Transverse colon (tissue), 4 donors: ENCODE results near the gene TRAF5. TPM values are rescaled to one million over a fixed set of nuclear protein-coding genes. Genes with fewer than 3 reads are reported as not detected.
A peak's percentile ranks its signal among the peaks of the same experiment; 100 is the strongest.

Experiments used
- DNase-seq: peaks from one replicate; pipeline ENCODE4 v3.0.0-alpha.2; 2019
- H3K27ac ChIP-seq, 4 donors: fragments of 200-600 bp; sonication (generic); 2 replicates each; pipeline ENCODE4 v1.5.1; 2016 to 2018; ENCODE audit warnings: inconsistent platforms in 4 of 4
- H3K27me3 ChIP-seq: fragments of 200-600 bp; sonication (generic); 2 replicates; pipeline ENCODE4 v1.5.1; 2017; ENCODE audit warnings: inconsistent platforms
- H3K36me3 ChIP-seq, 4 donors: fragments of 200-600 bp; sonication (generic); 2 replicates each; pipeline ENCODE4 v1.5.1; 2017 to 2019; ENCODE audit warnings: inconsistent platforms in 4 of 4
- H3K4me1 ChIP-seq, 4 donors: fragments of 200-600 bp; sonication (generic); 2 replicates each; pipeline ENCODE4 v1.5.1; 2017 to 2020; ENCODE audit warnings: inconsistent platforms in 4 of 4
- H3K4me3 ChIP-seq, 4 donors: fragments of 200-600 bp; sonication (generic); 1 replicate in 1 of 4; 2 replicates in 3 of 4; pipeline versions ENCODE4 v1.5.1 to v1.6.1; 2017 to 2019; ENCODE audit warnings: inconsistent platforms in 4 of 4
- H3K9me3 ChIP-seq, 2 donors: fragments of 200-600 bp; sonication (generic); 2 replicates each; pipeline ENCODE4 v1.5.1; 2017 to 2019; ENCODE audit warnings: inconsistent platforms in 2 of 2
- CTCF ChIP-seq, 5 experiments: fragments of 200-600 bp in 3 of 5; fragments of 450-650 bp in 2 of 5; sonication (generic) in 3 of 5; IDR thresholded peaks; 1 replicate in 2 of 5; 2 replicates in 3 of 5; pipeline ENCODE4 v1.5.1; 2016 to 2017; ENCODE audit warnings: antibody characterized with exemption in 5 of 5, inconsistent platforms in 3 of 5, mild to moderate bottlenecking in 2 of 5, moderate library complexity in 1 of 5
- EP300 ChIP-seq: sonication (generic); formaldehyde crosslinking; IDR thresholded peaks from one replicate; pipeline ENCODE4 v1.6.1; 2017; ENCODE audit warnings: antibody characterized with exemption, low read depth
- POLR2A ChIP-seq: fragments of 450-650 bp; IDR thresholded peaks from one replicate; pipeline ENCODE4 v1.6.1; 2016; ENCODE audit warnings: antibody characterized with exemption, mild to moderate bottlenecking, moderate library complexity
- POLR2AphosphoS5 ChIP-seq, 3 donors: sonication (generic); formaldehyde crosslinking; IDR thresholded peaks; one replicate each; pipeline ENCODE4 v1.6.1; 2016; ENCODE audit warnings: antibody characterized with exemption in 3 of 3
- WGBS, 2 donors: methylation state at CpG; one replicate each; pipeline ENCODE4 v1.1.5; 2018; ENCODE audit warnings: low coverage in 1 of 2; 5-methylcytosine and 5-hydroxymethylcytosine counted together
- in situ Hi-C, 4 donors: fragments of 200-750 bp; cut with MboI; loops; one replicate each; pipeline versions ENCODE4 v1.15.0 to v1.15.1; 2017; ENCODE audit warnings: low sequenced_read_pairs in 3 of 4, low pct_ligation_motif_present in 1 of 4, low pct_unique_long_range_greater_than_20kb in 1 of 4
- intact Hi-C: fragments of 100-400 bp; cut with DNase I; formaldehyde crosslinking; loops from one replicate; pipeline ENCODE4 v1.15.1; 2023; ENCODE audit warnings: low total_unique reads
- total RNA-seq, 4 donors: library from RNA; depleted of rRNA; stranded (reverse); fragments of >200 nt; gene quantifications; one replicate each; pipeline ENCODE4 v1.1.0, GENCODE V29; 2016

The TRAF5 gene
- 10 to 100 TPM; 10.5 to 30.5 (median 17.0) TPM for total RNA-seq

GRCh38 chr1:211326528-211327345 is at the start of gene TRAF5:
Gene TRAF5 (plus strand): TSS chr1:211326833. CDS start chr1:211353240, 26,407 bp downstream.
- Histone ChIP-seq H3K4me1 (peaks cover 12 to 54% (median 45%) of the 10 kb centered on the region in 4 donors), H3K9me3 (no peaks in the 10 kb centered on the region), H3K36me3 (no peaks in the 10 kb centered on the region), H3K27ac (peak within 1 kb of the TSS; percentile 88 to 95 (median 92)), H3K27me3 (no peaks in the 10 kb centered on the region), H3K4me3 (peak within 1 kb of the TSS; percentile 80 to 94 (median 84))
- in situ Hi-C loops (loop anchor here (10.0 kb wide), 3 partner anchors 148 to 328 kb away; no protein-coding TSS in a partner anchor), intact Hi-C loops (no loop called here)
- WGBS, 2 donors: 1% methylated on average over 24 of the region's 91 CpGs; no CpG with 5 or more reads in 1 of the 2 donors
- TF ChIP-seq POLR2A (no peak), CTCF (IDR thresholded peaks at IDR 0.05) (no peak), EP300 (no peak), POLR2AphosphoS5 (IDR thresholded peaks at IDR 0.05) (no peak)
- peak; percentile 70 for DNase-seq

- Histone ChIP-seq H3K4me3 (no peak overlapping the region), H3K9me3 (no peaks in the 10 kb centered on the region), H3K36me3 (peaks cover 0 to 77% (median 33%) of the 10 kb centered on the region in 4 donors), H3K4me1 (peaks cover 0 to 8% (median 0%) of the 10 kb centered on the region in 4 donors), H3K27me3 (no peaks in the 10 kb centered on the region), H3K27ac (no peak overlapping the region)
- no peak for TF ChIP-seq POLR2AphosphoS5 (IDR thresholded peaks at IDR 0.05)
- no peak for TF ChIP-seq EP300
- TF ChIP-seq POLR2A: no peak
- TF ChIP-seq CTCF (IDR thresholded peaks at IDR 0.05): no peak
- intact Hi-C loops: no loop called here
- no peak for DNase-seq
- WGBS, 2 donors: 23 to 36% methylated on average over 1 of the region's 1 CpG
- in situ Hi-C loops: no loop called here
Observed at GRCh38 chr1:211279340-211279739, 47.3 kb upstream of the TRAF5 start.

GRCh38 chr1:211280910-211281309 is 45.7 kb upstream of the TRAF5 start:
- H3K27ac ChIP-seq: no peak overlapping the region

GRCh38 chr1:211281320-211282022 is 45.2 kb upstream of the TRAF5 start:
- no peak for DNase-seq
- TF ChIP-seq POLR2AphosphoS5 (IDR thresholded peaks at IDR 0.05): no peak
- no peak for TF ChIP-seq EP300
- no peak for TF ChIP-seq POLR2A
- no peak for TF ChIP-seq CTCF (IDR thresholded peaks at IDR 0.05)
- no peaks in the 10 kb centered on the region for H3K9me3 ChIP-seq
- H3K4me3 ChIP-seq: no peak overlapping the region
- peaks cover 0 to 65% (median 25%) of the 10 kb centered on the region in 4 donors for H3K36me3 ChIP-seq
- intact Hi-C loops: no loop called here
- H3K4me1 ChIP-seq: no peaks in the 10 kb centered on the region
- H3K27me3 ChIP-seq: no peaks in the 10 kb centered on the region
- WGBS, 2 donors: 78 to 79% methylated on average over 6 of the region's 6 CpGs
- H3K27ac ChIP-seq: no peak overlapping the region
- in situ Hi-C loops: no loop called here

More at GRCh38 chr1:211280910-211281309, 45.7 kb upstream of the TRAF5 start:
- no peaks in the 10 kb centered on the region for H3K9me3 ChIP-seq
- WGBS, 2 donors: 90 to 92% methylated on average over 4 of the region's 4 CpGs
- H3K27me3 ChIP-seq: no peaks in the 10 kb centered on the region
- peaks cover 0 to 2% (median 0%) of the 10 kb centered on the region in 4 donors for H3K4me1 ChIP-seq
- intact Hi-C loops: no loop called here
- TF ChIP-seq EP300 (no peak), POLR2AphosphoS5 (IDR thresholded peaks at IDR 0.05) (no peak)
- H3K36me3 ChIP-seq: peaks cover 0 to 70% (median 26%) of the 10 kb centered on the region in 4 donors
- no peak overlapping the region for H3K4me3 ChIP-seq
- DNase-seq: no peak
- in situ Hi-C loops: no loop called here
